Endothelial cell of umbilical vein (primary cell): ENCODE results near the gene SCN2B. TPM values are rescaled to one million over a fixed set of nuclear protein-coding genes. Genes with fewer than 3 reads are reported as not detected.

Experiments
- BruUV-seq: library from RNA; stranded (reverse); fragments of 400-500 nt; replicated peaks from 2 replicates; lab custom pipeline; 2021; lab: Mats Ljungman, UMichigan
- CTCF ChIA-PET: fragments of 300-600, 350-600 bp; sonication (Branson Sonifier 250); formaldehyde crosslinking; loops from one replicate; lab custom pipeline; 2021; ENCODE audit warnings: antibody characterized with exemption, inconsistent platforms; lab: Charles Lee
- POLR2A ChIA-PET: fragments of 300-600, 350-600 bp; sonication (Branson Sonifier 250); formaldehyde crosslinking; loops from one replicate; lab custom pipeline; 2021; ENCODE audit warnings: antibody characterized with exemption, inconsistent platforms; lab: Charles Lee
- DNase-seq: peaks from one replicate; pipeline ENCODE4 v3.0.0-alpha.2; 2011; ENCODE audit warnings: low read depth, low spot score
- FAIRE-seq: peaks from 2 replicates; lab custom pipeline; 2011; peaks lifted over from hg19 to GRCh38; lab: Jason Lieb, UNC
- H2AFZ ChIP-seq: 2 replicates; pipeline ENCODE4 v1.6.0; 2012; ENCODE audit warnings: low read depth, low read length, control low read depth, inconsistent platforms
- H3K27ac ChIP-seq: 2 replicates; pipeline ENCODE4 v1.5.1; 2011; ENCODE audit warnings: low read depth, mild to moderate bottlenecking, control low read depth, low read length, moderate library complexity; ENCODE audit not compliant: insufficient read depth
- H3K27me3 ChIP-seq, 2 experiments: 2 replicates each; pipeline versions ENCODE4 v1.6.0 to v1.6.1; 2011; ENCODE audit warnings: low read length in 2 of 2, mixed read lengths in 1 of 2; ENCODE audit not compliant: control insufficient read depth in 2 of 2, insufficient read depth in 2 of 2
- H3K36me3 ChIP-seq, 2 experiments: 2 replicates in 1 of 2; 3 replicates in 1 of 2; pipeline ENCODE4 v1.5.1; 2011; ENCODE audit warnings: low read length in 2 of 2, mild to moderate bottlenecking in 1 of 2, moderate library complexity in 1 of 2; ENCODE audit not compliant: control insufficient read depth in 2 of 2, insufficient read depth in 2 of 2; ENCODE audit errors: extremely low read depth in 1 of 2
- H3K4me1 ChIP-seq: 3 replicates; pipeline ENCODE4 v1.5.1; 2011; ENCODE audit warnings: mild to moderate bottlenecking, low read length; ENCODE audit not compliant: control insufficient read depth, insufficient read depth; ENCODE audit errors: extremely low read depth
- H3K4me2 ChIP-seq: 2 replicates; pipeline ENCODE4 v1.6.1; 2011; ENCODE audit warnings: low read length, control low read depth, mixed read lengths; ENCODE audit not compliant: insufficient read depth
- H3K4me3 ChIP-seq, 3 experiments: fragments of 200-600 bp in 1 of 3; sonication (generic), shearing (Covaris generic) in 1 of 3; replicated peaks in 1 of 3; 2 replicates each; pipeline ENCODE4 v1.5.1; 2011 to 2016; ENCODE audit warnings: control low read depth in 3 of 3, low read length in 3 of 3, mild to moderate bottlenecking in 2 of 3, inconsistent platforms in 1 of 3, low read depth in 1 of 3, moderate library complexity in 1 of 3; ENCODE audit not compliant: insufficient read depth in 1 of 3
- H3K79me2 ChIP-seq: 2 replicates; pipeline ENCODE4 v1.6.0; 2012; ENCODE audit warnings: low read length, inconsistent platforms; ENCODE audit not compliant: control insufficient read depth, insufficient read depth
- H3K9ac ChIP-seq: replicated peaks from 2 replicates; pipeline ENCODE3; 2011; ENCODE audit warnings: low read length, control low read depth; ENCODE audit not compliant: insufficient read depth; ENCODE audit errors: extremely low read depth
- H3K9me1 ChIP-seq: replicated peaks from 3 replicates; pipeline ENCODE4 v1.6.0; 2011; ENCODE audit warnings: mild to moderate bottlenecking, low read length; ENCODE audit not compliant: control insufficient read depth, insufficient read depth; ENCODE audit errors: extremely low read depth
- H3K9me3 ChIP-seq: replicated peaks from 2 replicates; pipeline ENCODE4 v1.5.1; 2012; ENCODE audit warnings: low read length, inconsistent platforms; ENCODE audit not compliant: control insufficient read depth, insufficient read depth
- H4K20me1 ChIP-seq: replicated peaks from 2 replicates; pipeline ENCODE3; 2011; ENCODE audit warnings: mild to moderate bottlenecking, low read length; ENCODE audit not compliant: control insufficient read depth, insufficient read depth; ENCODE audit errors: extremely low read depth
- EZH2 ChIP-seq: IDR thresholded peaks from 2 replicates; pipeline ENCODE4 v1.6.1; 2012; ENCODE audit warnings: borderline replicate concordance, low read depth, mild to moderate bottlenecking, moderate library complexity, low read length, inconsistent platforms; ENCODE audit not compliant: severe bottlenecking
- FOS ChIP-seq: IDR thresholded peaks from 2 replicates; pipeline ENCODE4 v1.6.1; 2011; ENCODE audit warnings: mild to moderate bottlenecking, low read length, moderate library complexity, borderline replicate concordance; ENCODE audit not compliant: insufficient read depth
- GATA2 ChIP-seq: IDR thresholded peaks from 2 replicates; pipeline ENCODE4 v1.7.0; 2011; ENCODE audit warnings: low read depth, mild to moderate bottlenecking, moderate library complexity, mixed read lengths, low read length; ENCODE audit not compliant: insufficient read length, insufficient read depth
- JUN ChIP-seq: IDR thresholded peaks from 2 replicates; pipeline ENCODE4 v1.6.1; 2011; ENCODE audit warnings: borderline replicate concordance, low read depth; ENCODE audit not compliant: insufficient read length, insufficient read depth
- MYC ChIP-seq: IDR thresholded peaks from one replicate; pipeline ENCODE4 v1.6.1; 2011; ENCODE audit warnings: mild to moderate bottlenecking, low read depth, low read length
- POLR2A ChIP-seq: IDR thresholded peaks from 2 replicates; pipeline ENCODE4 v1.6.1; 2012; ENCODE audit warnings: low read depth, mild to moderate bottlenecking, control low read depth, low read length
- POLR2AphosphoS5 ChIP-seq: IDR thresholded peaks from 2 replicates; pipeline ENCODE4 v1.6.1; 2012; ENCODE audit warnings: low read depth, mild to moderate bottlenecking, control low read depth, low read length, moderate library complexity; ENCODE audit not compliant: insufficient read depth
- dilution Hi-C: fragments of 300-500 bp; cut with MboI; formaldehyde crosslinking; loops from one replicate; pipeline ENCODE4 v1.15.0; 2019; ENCODE audit warnings: low sequenced_read_pairs; ENCODE audit not compliant: extremely low pct_ligation_motif_present
- intact Hi-C: fragments of 100-400 bp; cut with micrococcal nuclease; formaldehyde crosslinking; loops from one replicate; pipeline ENCODE4 v1.10.0; 2022
- polyA plus RNA-seq, 4 experiments: library from polyadenylated mRNA; depleted of rRNA in 3 of 4; stranded (reverse) in 3 of 4; unstranded in 1 of 4; fragments of >200 nt; gene quantifications; 2 replicates each; pipeline versions ENCODE4 v1.2.1 to v1.2.3, GENCODE V29; 2011 to 2012; ENCODE audit warnings: missing spikeins in 1 of 4
- total RNA-seq: library from RNA; stranded (reverse); gene quantifications from 2 replicates; pipeline ENCODE4 v1.2.3, GENCODE V29; 2021
- TF ChIP-seq, protein P1 (sequence below), 2 donors: IDR thresholded peaks; 1 replicate in 1 of 2; 2 replicates in 1 of 2; pipeline ENCODE4 v1.5.1; 2011; ENCODE audit warnings: low read length in 2 of 2, mild to moderate bottlenecking in 2 of 2, moderate library complexity in 2 of 2, control low read depth in 1 of 2, inconsistent platforms in 1 of 2, low read depth in 1 of 2; ENCODE audit not compliant: insufficient read depth in 1 of 2; ENCODE audit errors: extremely low read depth in 1 of 2
- TF ChIP-seq, protein P2 (sequence below): IDR thresholded peaks from 2 replicates; pipeline ENCODE4 v1.6.1; 2011; ENCODE audit not compliant: insufficient read depth, insufficient read length

The SCN2B gene
- total and polyA plus RNA-seq, 2 donors (not counting 3 experiments of a cell fraction or from before 2014, with no cell fraction given), result not detected

DNA sequence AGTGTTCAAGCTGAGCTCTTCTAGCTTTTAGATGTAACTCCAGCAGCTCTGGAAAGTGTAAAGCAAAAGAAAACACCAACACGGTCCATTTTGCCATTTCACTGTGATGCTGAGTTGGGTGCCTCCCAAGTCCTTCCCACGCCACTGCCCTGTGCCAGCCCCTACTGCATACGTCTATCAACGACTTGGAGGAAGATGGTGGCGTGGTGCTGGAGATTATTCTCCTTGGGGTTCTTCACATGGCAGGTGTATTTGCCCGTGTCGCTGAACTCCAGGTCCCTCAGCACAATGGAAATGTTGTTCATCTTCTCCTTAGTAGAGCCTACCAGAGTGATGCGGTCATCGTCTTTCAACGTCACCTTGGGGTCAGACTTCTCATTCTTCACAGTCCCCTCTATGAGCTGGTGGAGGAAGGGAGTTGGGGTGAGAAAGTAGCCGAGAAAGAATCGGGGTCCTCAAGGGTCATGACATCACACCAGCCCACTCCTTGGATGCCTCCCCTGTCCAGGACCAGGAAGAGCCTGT lies 32.7 kb downstream of the SCN2B start:
- no TSS peak for BruUV-seq
- Histone ChIP-seq H3K4me2 (no peak overlapping the region), H3K36me3 (no peaks in the 10 kb centered on the region), H3K27ac (no peak overlapping the region), H4K20me1 (no peaks in the 10 kb centered on the region), H3K9me1 (no peaks in the 10 kb centered on the region), H3K4me1 (no peaks in the 10 kb centered on the region), H2AFZ (no peak overlapping the region), H3K9ac (no peak overlapping the region), H3K79me2 (no peaks in the 10 kb centered on the region), H3K4me3 (no peak overlapping the region), H3K9me3 (no peaks in the 10 kb centered on the region), H3K27me3 (peaks cover 33 to 42% of the 10 kb centered on the region in 2 experiments)
- intact Hi-C loops, result no loop called here
- FAIRE-seq (no peak), DNase-seq (no peak)
- dilution Hi-C loops, result no loop called here
- POLR2A ChIA-PET, result no interaction called here
- TF ChIP-seq EZH2, result no peak
- TF ChIP-seq, protein P1, sequence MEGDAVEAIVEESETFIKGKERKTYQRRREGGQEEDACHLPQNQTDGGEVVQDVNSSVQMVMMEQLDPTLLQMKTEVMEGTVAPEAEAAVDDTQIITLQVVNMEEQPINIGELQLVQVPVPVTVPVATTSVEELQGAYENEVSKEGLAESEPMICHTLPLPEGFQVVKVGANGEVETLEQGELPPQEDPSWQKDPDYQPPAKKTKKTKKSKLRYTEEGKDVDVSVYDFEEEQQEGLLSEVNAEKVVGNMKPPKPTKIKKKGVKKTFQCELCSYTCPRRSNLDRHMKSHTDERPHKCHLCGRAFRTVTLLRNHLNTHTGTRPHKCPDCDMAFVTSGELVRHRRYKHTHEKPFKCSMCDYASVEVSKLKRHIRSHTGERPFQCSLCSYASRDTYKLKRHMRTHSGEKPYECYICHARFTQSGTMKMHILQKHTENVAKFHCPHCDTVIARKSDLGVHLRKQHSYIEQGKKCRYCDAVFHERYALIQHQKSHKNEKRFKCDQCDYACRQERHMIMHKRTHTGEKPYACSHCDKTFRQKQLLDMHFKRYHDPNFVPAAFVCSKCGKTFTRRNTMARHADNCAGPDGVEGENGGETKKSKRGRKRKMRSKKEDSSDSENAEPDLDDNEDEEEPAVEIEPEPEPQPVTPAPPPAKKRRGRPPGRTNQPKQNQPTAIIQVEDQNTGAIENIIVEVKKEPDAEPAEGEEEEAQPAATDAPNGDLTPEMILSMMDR (IDR thresholded peaks at IDR 0.05; ENCODE audit: extremely low read depth in 1 of 2, insufficient read depth in 1 of 2, low read depth in 1 of 2, low read length in 2 of 2), result no peak
- no peak for TF ChIP-seq GATA2
- no peak for TF ChIP-seq MYC
- no peak for TF ChIP-seq POLR2A
- TF ChIP-seq, protein P2, sequence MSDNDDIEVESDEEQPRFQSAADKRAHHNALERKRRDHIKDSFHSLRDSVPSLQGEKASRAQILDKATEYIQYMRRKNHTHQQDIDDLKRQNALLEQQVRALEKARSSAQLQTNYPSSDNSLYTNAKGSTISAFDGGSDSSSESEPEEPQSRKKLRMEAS, result no peak
- TF ChIP-seq FOS, result no peak
- no peak for TF ChIP-seq POLR2AphosphoS5
- TF ChIP-seq JUN, result no peak
- CTCF ChIA-PET, result interaction anchor here (1.0 to 7.6 kb wide), 11 partner anchors 9 to 336 kb away, joined by 3 to 112 read pairs (median 3); partner anchors contain the start of gene SCN4B
